Uterus (tissue), 2 donors: ENCODE results near the gene NLK.

Source experiments
- CTCF ChIP-seq, 4 experiments: fragments of 200-600 bp in 2 of 4; fragments of 450-650 bp in 2 of 4; sonication (generic) in 2 of 4; IDR thresholded peaks; one replicate each; pipeline ENCODE4 v1.5.1; 2016 to 2019; ENCODE audit warnings: antibody characterized with exemption in 4 of 4, mild to moderate bottlenecking in 2 of 4, moderate library complexity in 1 of 4
- POLR2A ChIP-seq, 2 donors: fragments of 450-650 bp; IDR thresholded peaks; one replicate each; pipeline ENCODE4 v1.6.1; 2016; ENCODE audit warnings: antibody characterized with exemption in 2 of 2, mild to moderate bottlenecking in 1 of 2, moderate library complexity in 1 of 2

DNA sequence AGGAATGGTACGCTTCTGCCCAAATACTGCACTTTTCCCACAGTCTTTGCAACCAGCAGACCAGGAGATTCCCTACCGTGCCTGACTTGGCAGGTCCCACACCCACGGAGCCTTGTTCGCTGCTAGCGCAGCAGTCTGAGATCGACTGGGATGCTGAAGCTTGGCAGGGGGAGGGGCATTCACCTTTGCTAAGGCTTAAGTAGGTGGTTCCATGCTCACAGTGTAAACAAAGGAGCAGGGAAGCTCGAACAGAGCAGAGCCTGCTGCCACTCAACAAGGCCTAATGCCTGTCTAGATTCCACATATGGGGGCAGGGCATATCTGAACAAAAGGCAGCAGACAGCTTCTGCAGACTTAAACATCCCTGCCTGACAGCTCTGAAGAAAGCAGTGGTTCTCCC is 169.3 kb downstream of the NLK start:
- TF ChIP-seq CTCF (IDR thresholded peaks at IDR 0.05) (no peak), POLR2A (IDR thresholded peaks at IDR 0.05) (no peak)
